IMR-90 (cell line): ENCODE results near the gene ACOX1.
A peak's percentile ranks its signal among the peaks of the same experiment; 100 is the strongest.

Experiments
- BHLHE40 ChIP-seq: fragments of 150-350 bp; IDR thresholded peaks from 2 replicates; pipeline ENCODE4 v1.6.1; 2016; ENCODE audit warnings: mild to moderate bottlenecking, low read depth, low read length
- CEBPB ChIP-seq: IDR thresholded peaks from 2 replicates; pipeline ENCODE4 v1.6.1; 2012; ENCODE audit warnings: low read depth, low read length, improper control_type of control experiment
- CHD1 ChIP-seq: IDR thresholded peaks from 2 replicates; pipeline ENCODE4 v1.6.1; 2012; ENCODE audit warnings: low read depth, low read length, improper control_type of control experiment
- CTCF ChIP-seq: conservative IDR thresholded peaks from 2 replicates; pipeline ENCODE4 v1.5.1; 2012; ENCODE audit warnings: mild to moderate bottlenecking, low read depth, low read length, improper control_type of control experiment
- FOS ChIP-seq: fragments of 150-350 bp; IDR thresholded peaks from 2 replicates; pipeline ENCODE4 v1.6.1; 2016; ENCODE audit warnings: low read depth, low read length
- MAZ ChIP-seq: IDR thresholded peaks from 2 replicates; pipeline ENCODE4 v1.6.1; 2012; ENCODE audit warnings: low read depth, mild to moderate bottlenecking, low read length, improper control_type of control experiment, moderate library complexity, borderline replicate concordance
- POLR2A ChIP-seq: IDR thresholded peaks from 2 replicates; pipeline ENCODE4 v1.6.1; 2012; ENCODE audit warnings: mild to moderate bottlenecking, low read depth, low read length
- RAD21 ChIP-seq: IDR thresholded peaks from 2 replicates; pipeline ENCODE4 v1.6.1; 2012; ENCODE audit warnings: low read length, improper control_type of control experiment
- RFX5 ChIP-seq: IDR thresholded peaks from 2 replicates; pipeline ENCODE4 v1.8.0; 2012; ENCODE audit warnings: low read depth, mild to moderate bottlenecking, low read length, moderate library complexity

- TF ChIP-seq CTCF (no peak), MAZ (no peak), BHLHE40 (no peak), RAD21 (no peak), CHD1 (no peak), FOS (peak; percentile 53; the same call in 1 of the 2 replicates), CEBPB (no peak), RFX5 (no peak), POLR2A (no peak)
Measured at GRCh38 chr17:76004750-76005262, 25.8 kb upstream of the ACOX1 start.
